GM21825 (cell line): ENCODE measurements around the gene CWC27.
A peak's percentile ranks its signal among the peaks of the same experiment; 100 is the strongest.

Source experiments
- ATAC-seq: cut with Tn5 transposase; IDR thresholded peaks from one replicate; pipeline ENCODE4 v1.9.1; 2021; ENCODE audit warnings: mild to moderate bottlenecking, moderate library complexity; ENCODE audit not compliant: unreplicated experiment

Gene CWC27

GRCh38 chr5:65032250-65032649 is 263.5 kb downstream of the CWC27 start:
- ATAC-seq, result no peak

- ATAC-seq, result no peak
Measured at GRCh38 chr5:65034029-65034812, 265.5 kb downstream of the CWC27 start.

DNA sequence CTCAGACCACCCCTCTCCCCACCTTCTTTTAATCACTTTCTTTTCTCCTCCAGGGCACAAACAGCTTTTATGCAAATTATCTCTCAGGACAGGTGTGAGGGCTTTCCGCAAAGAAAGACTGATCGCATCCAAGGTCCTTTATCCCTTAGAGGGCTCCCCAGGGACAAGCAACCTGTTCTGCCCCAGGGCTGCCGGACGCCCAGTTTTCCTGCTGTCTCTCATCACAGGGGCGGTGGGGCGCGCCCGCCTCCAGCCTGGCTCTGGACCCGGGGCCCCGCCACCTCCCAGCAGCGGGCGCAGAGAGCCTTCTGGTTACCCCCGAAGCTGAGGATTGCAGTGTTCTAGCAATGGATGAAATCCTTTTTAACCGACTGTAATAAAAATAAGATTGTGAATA is 266.1 kb downstream of the CWC27 start:
- ATAC-seq, result no peak

DNA sequence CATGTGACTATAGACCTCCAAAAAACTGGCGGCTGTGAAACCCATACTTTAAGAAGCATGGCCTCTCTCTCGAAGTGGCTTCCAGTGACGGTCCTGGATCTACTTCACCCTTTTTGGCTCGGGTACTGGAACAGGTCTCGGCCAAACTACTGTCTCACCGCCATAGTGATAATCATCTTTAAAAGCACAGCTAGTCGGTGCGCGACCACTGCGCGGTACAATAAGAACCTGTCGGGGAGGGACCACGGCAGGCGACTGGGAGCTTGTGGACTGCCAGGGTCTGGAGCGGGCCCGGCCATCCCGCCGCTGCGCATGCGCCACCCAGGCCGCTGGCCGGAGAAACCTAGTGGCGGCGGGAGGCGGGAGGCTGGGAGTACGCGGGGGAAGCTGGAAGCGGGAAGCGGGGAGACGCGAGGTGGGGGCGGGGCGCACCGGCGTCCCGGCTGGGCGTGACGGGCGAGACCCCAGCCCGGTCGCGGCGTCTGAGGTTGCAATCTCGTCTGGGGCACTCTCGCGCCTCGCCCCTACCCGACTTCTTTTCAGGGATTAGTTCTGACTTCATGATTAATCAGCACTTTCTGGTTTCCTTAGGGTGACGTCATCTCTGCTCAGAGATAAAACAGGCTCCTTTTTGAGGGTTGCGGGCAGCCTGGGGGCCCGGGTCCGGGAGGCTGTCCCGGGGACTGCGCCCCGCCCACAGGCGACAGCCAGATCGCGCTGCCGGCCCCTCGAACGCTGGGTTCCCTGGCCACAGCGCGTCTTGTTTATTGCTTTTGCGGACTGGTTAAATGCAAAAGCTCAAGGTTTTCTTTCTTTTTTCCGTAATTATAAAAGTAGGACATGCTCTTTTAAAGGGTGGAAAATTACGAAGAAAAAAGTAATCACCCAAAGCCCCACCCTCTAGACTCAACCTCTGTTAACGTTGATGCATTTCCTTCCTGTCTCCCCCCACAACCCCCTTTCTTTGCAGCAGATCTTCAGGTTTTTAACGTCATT is 266.8 kb downstream of the CWC27 start:
- peak; percentile 81 for ATAC-seq

DNA sequence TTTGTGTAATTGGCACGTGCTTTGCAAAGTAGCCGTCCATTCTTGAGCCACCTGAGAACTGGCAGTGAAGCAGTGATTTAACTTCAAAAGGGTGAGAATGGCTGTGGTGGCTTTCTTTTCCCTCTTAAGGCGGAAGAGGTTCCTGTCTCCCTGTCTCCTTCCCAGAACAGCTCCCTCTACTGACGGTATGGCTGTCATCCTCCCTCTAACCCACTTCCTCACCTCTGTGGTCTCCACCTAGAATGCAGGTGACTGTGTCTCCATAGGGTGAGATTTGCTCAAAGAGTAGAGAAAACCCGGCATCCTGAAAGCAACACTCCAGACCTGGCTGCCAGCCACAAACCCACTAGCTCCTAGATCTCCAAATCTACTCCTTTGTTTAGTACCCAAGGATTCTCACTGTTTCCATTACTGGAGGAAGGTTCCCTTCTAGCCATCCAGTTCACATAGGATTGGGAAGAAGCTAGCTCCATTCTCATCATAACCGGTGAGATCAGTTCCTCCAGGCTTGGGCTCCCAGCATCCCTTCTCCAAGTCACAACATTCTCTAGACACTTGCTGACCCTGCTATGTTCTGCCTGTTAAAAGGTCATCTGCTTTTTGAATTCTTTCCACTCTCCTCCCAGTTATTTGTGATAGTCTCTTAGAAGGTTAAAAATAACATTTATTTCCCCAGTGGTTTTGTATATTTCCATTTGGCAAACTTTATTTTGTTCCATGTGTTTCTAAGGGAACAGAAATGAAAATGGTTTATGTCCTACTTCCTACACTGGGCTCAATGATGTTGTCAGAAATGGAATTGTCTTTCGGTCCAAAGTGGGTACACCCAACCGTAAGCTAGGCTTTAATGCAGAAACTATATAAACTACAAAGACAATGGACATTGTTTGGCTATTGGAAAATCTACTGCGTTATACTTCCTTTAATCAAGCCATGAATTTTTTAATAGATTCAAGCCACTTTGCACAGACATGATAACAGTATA is 269.4 kb downstream of the CWC27 start:
- no peak for ATAC-seq

DNA sequence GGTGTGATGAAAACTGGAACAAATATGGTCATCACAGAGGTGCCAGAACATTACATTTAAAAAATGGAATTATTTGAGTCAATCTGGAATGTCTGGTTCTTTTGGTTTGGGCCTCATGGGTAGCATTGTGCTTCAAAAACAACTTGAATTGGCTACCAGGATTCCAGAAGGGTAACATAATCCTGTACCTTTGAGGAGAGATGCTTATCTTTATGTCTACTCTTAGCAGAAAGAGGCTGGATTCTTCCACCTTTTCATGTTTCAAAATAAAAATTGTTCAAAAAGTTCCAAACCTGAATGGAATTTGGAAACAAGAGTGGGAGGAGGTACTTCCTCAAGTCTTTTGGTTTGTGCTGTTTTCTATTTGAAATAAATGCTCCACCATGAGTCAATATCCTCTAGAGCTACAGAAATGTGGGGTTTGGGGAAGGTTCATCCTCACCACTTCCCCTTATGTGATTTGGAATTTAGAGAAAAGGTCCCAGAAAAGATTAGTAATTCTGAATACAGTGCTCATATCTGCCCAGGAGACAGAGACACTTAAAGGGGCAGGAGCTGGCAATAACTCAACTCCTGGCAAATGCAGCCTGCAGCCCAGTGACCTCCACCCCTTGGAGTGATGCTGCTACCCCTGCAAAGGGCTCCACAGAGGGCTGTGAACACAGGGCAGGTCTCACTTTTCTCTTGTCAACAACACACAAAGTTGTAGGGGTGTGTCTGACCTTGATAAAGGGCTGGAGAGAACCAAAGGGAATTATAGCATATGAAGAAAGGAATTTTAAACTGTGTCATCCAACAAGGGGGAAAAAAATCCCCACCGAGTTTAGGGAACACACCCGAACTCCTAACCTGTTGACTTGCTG is 272.8 kb downstream of the CWC27 start:
- no peak for ATAC-seq

DNA sequence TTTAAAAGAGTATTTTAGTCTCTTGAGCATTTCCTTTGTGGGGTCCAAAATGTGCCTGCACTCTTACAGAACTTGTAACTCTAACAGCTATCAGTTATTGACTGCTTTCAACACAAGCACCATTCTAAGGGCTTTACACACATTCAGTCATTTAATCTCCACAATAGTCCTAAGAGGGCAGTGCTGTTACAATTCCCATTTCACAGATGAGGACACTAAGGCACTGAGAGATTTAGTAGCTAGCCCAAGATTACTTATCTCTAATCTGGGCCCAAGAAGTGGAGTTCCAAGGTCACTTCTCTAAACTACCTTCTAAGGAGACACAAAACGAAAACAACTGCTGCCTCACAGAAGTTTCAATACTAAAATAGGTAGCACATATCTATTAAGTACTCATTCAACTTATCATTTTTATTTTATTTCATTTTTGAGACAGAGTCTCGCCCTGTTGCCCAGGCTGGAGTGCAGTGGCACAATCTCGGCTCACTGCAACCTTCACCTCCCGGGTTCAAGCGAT is 275.2 kb downstream of the CWC27 start:
- peak; percentile 44 for ATAC-seq

DNA sequence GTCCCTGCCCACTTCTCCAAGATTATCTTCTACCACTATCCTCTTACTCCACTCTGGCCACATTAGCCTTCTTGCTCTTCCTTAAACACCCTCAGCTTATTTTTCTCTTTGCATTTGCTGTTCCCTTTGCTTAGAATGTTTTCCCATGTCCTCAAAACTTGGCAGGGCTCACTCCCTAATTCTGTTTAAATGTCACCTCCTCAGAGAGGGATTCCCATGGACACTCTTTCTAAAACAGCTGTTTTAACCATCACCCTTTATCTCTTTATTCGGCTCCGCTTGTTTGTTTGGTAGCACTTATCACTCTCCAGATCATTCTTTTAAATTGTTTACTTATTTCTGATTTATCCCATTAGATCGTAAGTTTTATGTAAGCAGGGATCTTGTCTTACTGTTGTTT is 278.5 kb downstream of the CWC27 start:
- ATAC-seq, result no peak

GRCh38 chr5:65047948-65048690 is 279.4 kb downstream of the CWC27 start:
- peak; percentile 41 for ATAC-seq

DNA sequence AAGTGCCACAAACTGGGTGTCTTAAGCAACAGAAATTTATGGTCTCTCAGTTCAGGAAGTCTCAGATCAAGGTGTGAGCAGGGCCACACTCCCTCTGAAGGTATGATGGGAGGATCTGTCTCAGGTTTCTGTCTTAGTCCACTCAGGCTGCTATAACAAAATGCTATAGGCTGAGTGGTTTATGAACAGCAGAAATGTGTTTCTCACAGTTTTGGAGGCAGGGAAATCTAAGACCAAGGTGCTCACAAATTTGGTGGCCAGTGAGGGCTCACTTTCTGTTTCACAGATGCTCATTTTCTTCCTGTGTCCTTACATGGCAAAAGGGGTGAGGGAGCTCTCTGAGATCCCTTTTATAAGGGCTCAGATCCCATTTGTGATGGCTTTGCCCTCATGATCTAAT is 281.4 kb downstream of the CWC27 start:
- ATAC-seq, result no peak

- no peak for ATAC-seq
Measured at GRCh38 chr5:65050826-65051498, 282.2 kb downstream of the CWC27 start.

DNA sequence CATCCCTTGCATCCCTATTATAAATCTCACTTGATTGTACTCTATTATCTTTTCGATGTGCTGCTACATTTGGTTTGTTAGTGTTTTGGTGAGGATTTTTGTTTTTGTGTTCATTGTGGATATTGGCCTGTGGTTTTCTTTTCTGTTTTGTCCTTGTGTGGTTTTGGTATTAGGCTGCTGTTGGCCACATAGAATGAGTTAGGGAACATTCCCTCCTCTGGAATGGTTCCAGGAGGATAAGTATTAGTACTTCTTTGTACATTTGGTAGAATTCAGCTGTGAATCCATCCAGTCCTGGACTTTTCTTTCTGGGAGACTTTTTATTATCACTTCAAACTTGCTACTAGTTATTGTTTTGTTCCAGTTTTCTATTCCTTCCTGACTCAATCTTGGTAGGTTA is 287.2 kb downstream of the CWC27 start:
- ATAC-seq, result no peak

GRCh38 chr5:65059681-65060598 is 291.2 kb downstream of the CWC27 start:
- ATAC-seq, result no peak

DNA sequence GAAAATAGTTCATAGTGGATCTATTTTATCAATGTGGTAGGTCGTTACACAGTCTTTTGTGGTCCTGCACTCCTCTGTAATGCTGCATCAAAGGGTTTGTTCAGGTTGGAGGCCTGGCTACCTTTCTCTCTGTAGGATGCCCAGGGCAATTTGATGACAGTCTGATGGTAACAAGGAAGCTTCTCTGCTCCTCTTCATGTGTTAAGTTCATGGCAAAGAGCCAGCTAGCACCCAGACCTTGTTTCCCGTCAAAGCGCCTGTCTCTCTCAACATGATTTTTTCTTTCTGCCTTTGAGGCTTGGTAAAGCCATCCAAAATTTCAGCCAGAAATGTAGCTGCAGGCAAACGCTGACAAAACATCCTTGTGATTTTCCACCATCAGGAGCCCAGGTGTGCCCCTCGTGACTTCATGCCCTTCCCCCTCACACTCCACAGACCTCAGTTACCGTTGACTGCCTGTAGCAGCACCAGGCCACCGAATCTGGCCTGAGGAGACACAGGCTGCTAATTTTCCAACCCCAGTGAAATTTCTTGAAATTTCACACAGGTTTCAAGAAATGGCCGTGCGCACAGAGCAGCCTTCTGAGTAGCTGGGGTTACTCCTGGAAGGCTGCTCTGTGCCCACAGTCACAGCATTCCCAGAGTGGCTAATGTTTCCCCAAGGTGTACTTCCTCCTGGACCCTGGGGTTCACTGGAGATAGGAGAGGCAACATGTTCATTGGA is 292.7 kb downstream of the CWC27 start:
- ATAC-seq, result peak; percentile 59

- ATAC-seq, result peak; percentile 31
Measured at GRCh38 chr5:65061974-65062353, 293.2 kb downstream of the CWC27 start.

DNA sequence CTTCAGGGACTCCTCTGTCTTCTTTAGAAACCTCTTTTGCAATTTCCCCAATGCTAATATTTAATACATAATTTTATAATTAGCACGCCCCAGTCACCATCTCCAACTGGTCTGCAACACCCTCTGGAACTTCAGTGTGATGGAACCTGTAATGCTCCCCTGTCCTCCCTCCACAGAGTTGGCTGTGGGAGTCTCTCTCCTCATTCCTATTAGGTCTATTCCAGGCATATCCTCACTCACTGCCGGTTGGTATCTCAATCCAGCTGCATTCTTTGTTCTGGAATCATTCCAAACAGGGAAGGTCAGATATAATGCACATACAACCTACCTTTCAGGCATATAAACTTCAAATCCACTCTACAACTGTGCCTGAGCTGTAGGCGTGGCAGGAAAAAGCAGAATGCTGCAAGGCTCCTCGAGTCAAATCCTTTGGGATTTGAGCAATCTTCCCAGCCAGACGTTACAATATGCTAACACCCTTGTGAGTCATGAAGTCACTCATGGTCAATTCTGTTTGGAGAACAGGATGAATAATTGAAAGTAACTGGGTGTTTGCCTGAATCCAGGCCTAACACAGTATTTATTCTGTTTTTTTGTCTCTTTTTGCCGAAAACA is 293.8 kb downstream of the CWC27 start:
- no peak for ATAC-seq
